IMR-90 (cell line): ENCODE data around the gene LRFN2. TPM values are rescaled to one million over a fixed set of nuclear protein-coding genes. Genes with fewer than 3 reads are reported as not detected.

Source experiments
- ATAC-seq: fragments of 200-7000 bp; cut with Tn5 transposase; 2 replicates; pipeline ENCODE4 v1.9.1; 2020; ENCODE audit warnings: low read depth, mild to moderate bottlenecking, moderate library complexity
- BruUV-seq: library from RNA; stranded (reverse); fragments of 400-500 nt; replicated peaks from 2 replicates; lab custom pipeline; 2021; lab: Mats Ljungman, UMichigan
- CTCF ChIA-PET: fragments of 300-600 bp; formaldehyde crosslinking; extraction: SDS; loops from one replicate; lab custom pipeline; 2021; ENCODE audit warnings: antibody characterized with exemption; lab: Yijun Ruan, JAX
- POLR2A ChIA-PET: fragments of 300-600 bp; sonication (Branson Sonifier 250); formaldehyde crosslinking; loops from one replicate; lab custom pipeline; 2022; ENCODE audit warnings: antibody characterized with exemption; ENCODE audit not compliant: unreplicated experiment; lab: Charles Lee
- DNase-seq: peaks from one replicate; pipeline ENCODE4 v3.0.0; 2013
- H2AFZ ChIP-seq: replicated peaks from 2 replicates; pipeline ENCODE3; 2013; ENCODE audit warnings: low read length, mild to moderate bottlenecking; ENCODE audit not compliant: poor library complexity
- H2AK5ac ChIP-seq: 2 replicates; pipeline ENCODE4 v1.6.1; 2013; ENCODE audit warnings: low read depth, low read length, inconsistent platforms
- H2AK9ac ChIP-seq: replicated peaks from 2 replicates; pipeline ENCODE3; 2013; ENCODE audit warnings: mild to moderate bottlenecking, low read depth, low read length, moderate library complexity; ENCODE audit not compliant: poor library complexity
- H2BK120ac ChIP-seq: 2 replicates; pipeline ENCODE4 v1.6.1; 2013; ENCODE audit warnings: low read depth, low read length, inconsistent platforms
- H2BK15ac ChIP-seq: 3 replicates; pipeline ENCODE4 v1.6.1; 2013; ENCODE audit warnings: low read depth, low read length, inconsistent platforms
- H2BK20ac ChIP-seq: 2 replicates; pipeline ENCODE4 v1.6.1; 2013; ENCODE audit warnings: low read depth, mild to moderate bottlenecking, inconsistent platforms, low read length, moderate library complexity
- H2BK5ac ChIP-seq: 2 replicates; pipeline ENCODE4 v1.6.1; 2013; ENCODE audit warnings: mild to moderate bottlenecking, low read depth, low read length, inconsistent platforms; ENCODE audit not compliant: poor library complexity, severe bottlenecking
- H3K14ac ChIP-seq: replicated peaks from 2 replicates; pipeline ENCODE4 v1.6.1; 2013; ENCODE audit warnings: low read depth, low read length, inconsistent platforms
- H3K18ac ChIP-seq: 2 replicates; pipeline ENCODE4 v1.6.1; 2013; ENCODE audit warnings: low read depth, low read length, control low read depth
- H3K23ac ChIP-seq: 2 replicates; pipeline ENCODE4 v1.6.1; 2013; ENCODE audit warnings: low read depth, low read length, inconsistent platforms
- H3K27ac ChIP-seq: 2 replicates; pipeline ENCODE4 v1.5.1; 2013; ENCODE audit warnings: mild to moderate bottlenecking, control low read depth, low read length; ENCODE audit not compliant: insufficient read depth
- H3K27me3 ChIP-seq: 2 replicates; pipeline ENCODE4 v1.6.1; 2013; ENCODE audit warnings: low read length; ENCODE audit not compliant: control insufficient read depth, insufficient read depth
- H3K36me3 ChIP-seq: 2 replicates; pipeline ENCODE4 v1.6.1; 2013; ENCODE audit warnings: low read length, mixed read lengths; ENCODE audit not compliant: control insufficient read depth, insufficient read depth
- H3K4ac ChIP-seq: 2 replicates; pipeline ENCODE4 v1.6.1; 2013; ENCODE audit warnings: low read depth, low read length, inconsistent platforms
- H3K4me1 ChIP-seq: 2 replicates; pipeline ENCODE4 v1.6.1; 2013; ENCODE audit warnings: low read length, mixed read lengths; ENCODE audit not compliant: control insufficient read depth, insufficient read depth
- H3K4me2 ChIP-seq: 2 replicates; pipeline ENCODE4 v1.6.1; 2013; ENCODE audit warnings: low read depth, mild to moderate bottlenecking, control low read depth, low read length, moderate library complexity
- H3K4me3 ChIP-seq: 2 replicates; pipeline ENCODE4 v1.5.1; 2013; ENCODE audit warnings: low read depth, mild to moderate bottlenecking, control low read depth, low read length, moderate library complexity; ENCODE audit not compliant: insufficient read depth
- H3K56ac ChIP-seq: 2 replicates; pipeline ENCODE4 v1.6.1; 2013; ENCODE audit warnings: low read length, inconsistent platforms; ENCODE audit not compliant: insufficient read depth; ENCODE audit errors: extremely low read depth
- H3K79me1 ChIP-seq, 2 experiments: 2 replicates each; pipeline ENCODE4 v1.6.1; 2013; ENCODE audit warnings: low read length in 2 of 2, inconsistent platforms in 1 of 2, low read depth in 1 of 2
- H3K9ac ChIP-seq: 2 replicates; pipeline ENCODE4 v1.6.1; 2013; ENCODE audit warnings: low read depth, low read length, control low read depth
- H3K9me1 ChIP-seq: 2 replicates; pipeline ENCODE4 v1.6.1; 2013; ENCODE audit warnings: low read length, inconsistent platforms; ENCODE audit not compliant: insufficient read depth
- H3K9me3 ChIP-seq: 2 replicates; pipeline ENCODE4 v1.6.1; 2013; ENCODE audit warnings: low read length; ENCODE audit not compliant: control insufficient read depth, insufficient read depth
- H4K20me1 ChIP-seq: 2 replicates; pipeline ENCODE4 v1.6.1; 2013; ENCODE audit warnings: low read length, inconsistent platforms; ENCODE audit not compliant: insufficient read depth
- H4K5ac ChIP-seq: 2 replicates; pipeline ENCODE4 v1.6.1; 2013; ENCODE audit warnings: mild to moderate bottlenecking, low read depth, low read length, control low read depth
- H4K8ac ChIP-seq, 2 experiments: 2 replicates each; pipeline ENCODE4 v1.6.1; 2013; ENCODE audit warnings: low read depth in 2 of 2, low read length in 2 of 2, control low read depth in 1 of 2, inconsistent platforms in 1 of 2
- H4K91ac ChIP-seq: 2 replicates; pipeline ENCODE4 v1.6.1; 2013; ENCODE audit warnings: low read depth, low read length, inconsistent platforms; ENCODE audit not compliant: insufficient read depth
- WGBS, 2 experiments: methylation state at CpG; one replicate each; pipeline versions ENCODE4 v1.1.5 to v1.1.7; 2013; ENCODE audit warnings: missing lambda C conversion rate in 2 of 2; ENCODE audit not compliant: insufficient read length in 1 of 2; ENCODE audit errors: extremely low coverage in 2 of 2; 5-methylcytosine and 5-hydroxymethylcytosine counted together
- dilution Hi-C: fragments of 300-500 bp; cut with HindIII; formaldehyde crosslinking; loops from one replicate; pipeline ENCODE4 v1.14.3; 2018; ENCODE audit warnings: low sequenced_read_pairs; ENCODE audit not compliant: unreplicated experiment
- in situ Hi-C: fragments of 300-500 bp; cut with MboI; formaldehyde crosslinking; loops from 3 replicates; pipeline ENCODE4 v1.14.3; 2019; ENCODE audit warnings: low sequenced_read_pairs, inconsistent platforms, mixed read lengths
- intact Hi-C: fragments of 100-400 bp; cut with micrococcal nuclease; formaldehyde crosslinking; loops from 2 replicates; pipeline ENCODE4 v1.10.0; 2022
- polyA plus RNA-seq, 3 experiments: library from polyadenylated mRNA; depleted of rRNA; stranded (reverse); fragments of >200 nt; gene quantifications; 2 replicates each; pipeline ENCODE4 v1.2.3, GENCODE V29; 2012; ENCODE audit warnings: low replicate concordance in 1 of 3
- total RNA-seq: library from RNA; depleted of rRNA; stranded (reverse); fragments of >200 nt; gene quantifications from 2 replicates; pipeline ENCODE4 v1.2.3, GENCODE V29; 2012
- TF ChIP-seq, protein P1 (sequence below): fragments of 150-350 bp; IDR thresholded peaks from 2 replicates; pipeline ENCODE4 v1.6.1; 2016; ENCODE audit warnings: low read depth, mild to moderate bottlenecking, low read length, moderate library complexity, borderline replicate concordance

Gene LRFN2
- total and polyA plus RNA-seq, 2 of the 4 experiments (the other 2 are of a cell fraction), result not detected

DNA sequence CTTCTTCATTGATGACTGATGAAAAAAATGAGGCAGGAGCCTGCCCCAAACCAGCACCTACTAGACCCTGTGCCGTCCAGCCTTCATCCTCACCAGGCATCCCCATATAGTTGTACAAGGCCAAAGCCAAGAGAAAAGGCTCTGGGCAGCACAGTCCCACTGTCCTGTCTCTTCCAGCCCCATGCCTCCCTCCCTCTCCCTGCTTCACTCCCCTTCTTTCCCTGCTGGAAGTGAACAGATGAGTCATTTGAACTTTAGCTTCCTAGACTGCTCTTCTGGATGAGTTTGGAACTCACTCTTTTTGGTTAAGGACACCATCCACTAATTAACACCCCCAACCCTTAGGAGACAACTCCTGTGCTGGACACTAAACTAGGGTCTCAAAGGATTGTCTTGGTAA, 235.2 kb downstream of the LRFN2 start:
- TF ChIP-seq, protein P1, sequence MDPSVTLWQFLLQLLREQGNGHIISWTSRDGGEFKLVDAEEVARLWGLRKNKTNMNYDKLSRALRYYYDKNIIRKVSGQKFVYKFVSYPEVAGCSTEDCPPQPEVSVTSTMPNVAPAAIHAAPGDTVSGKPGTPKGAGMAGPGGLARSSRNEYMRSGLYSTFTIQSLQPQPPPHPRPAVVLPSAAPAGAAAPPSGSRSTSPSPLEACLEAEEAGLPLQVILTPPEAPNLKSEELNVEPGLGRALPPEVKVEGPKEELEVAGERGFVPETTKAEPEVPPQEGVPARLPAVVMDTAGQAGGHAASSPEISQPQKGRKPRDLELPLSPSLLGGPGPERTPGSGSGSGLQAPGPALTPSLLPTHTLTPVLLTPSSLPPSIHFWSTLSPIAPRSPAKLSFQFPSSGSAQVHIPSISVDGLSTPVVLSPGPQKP, result no peak
- H4K5ac ChIP-seq, result no peak overlapping the region
- no peaks in the 10 kb centered on the region for H3K79me1 ChIP-seq
- H3K56ac ChIP-seq, result no peak overlapping the region
- H3K23ac ChIP-seq, result no peak overlapping the region
- H3K27me3 ChIP-seq, result no peaks in the 10 kb centered on the region
- H3K4me2 ChIP-seq, result no peak overlapping the region
- no peak overlapping the region for H3K4ac ChIP-seq
- ATAC-seq (no peak), DNase-seq (no peak)
- H3K9me1 ChIP-seq, result no peaks in the 10 kb centered on the region
- no peak overlapping the region for H2BK120ac ChIP-seq
- H3K9ac ChIP-seq, result no peak overlapping the region
- H3K4me3 ChIP-seq, result no peak overlapping the region
- no peak overlapping the region for H3K14ac ChIP-seq
- no peak overlapping the region for H3K18ac ChIP-seq
- H3K36me3 ChIP-seq, result no peaks in the 10 kb centered on the region
- H4K91ac ChIP-seq, result no peak overlapping the region
- no peaks in the 10 kb centered on the region for H3K4me1 ChIP-seq
- ChIA-PET POLR2A (no interaction called here), CTCF (interaction anchor here (0.9 kb wide), 1 partner anchor 20 kb away, joined by 4 read pairs; no protein-coding TSS in a partner anchor)
- no peak overlapping the region for H4K8ac ChIP-seq
- in situ Hi-C loops, result no loop called here
- no peak overlapping the region for H2BK5ac ChIP-seq
- H2AFZ ChIP-seq, result no peak overlapping the region
- H2AK9ac ChIP-seq, result no peak overlapping the region
- no peak overlapping the region for H3K27ac ChIP-seq
- no peaks in the 10 kb centered on the region for H4K20me1 ChIP-seq
- H2BK15ac ChIP-seq, result no peak overlapping the region
- H2AK5ac ChIP-seq, result no peak overlapping the region
- dilution Hi-C loops, result no loop called here
- intact Hi-C loops, result no loop called here
- no peaks in the 10 kb centered on the region for H3K9me3 ChIP-seq
- H2BK20ac ChIP-seq, result no peak overlapping the region
- WGBS, 2 experiments, result no CpG with 5 or more reads among the region's 1 CpG
- BruUV-seq, result no TSS peak
